ENCODE results near the gene TULP4.
"Not testable (repeated sequence)": the region's sequence is repeated elsewhere in the genome, so short reads cannot be mapped to it uniquely, and the experiment has no call there.

TULP4 gene

DNA sequence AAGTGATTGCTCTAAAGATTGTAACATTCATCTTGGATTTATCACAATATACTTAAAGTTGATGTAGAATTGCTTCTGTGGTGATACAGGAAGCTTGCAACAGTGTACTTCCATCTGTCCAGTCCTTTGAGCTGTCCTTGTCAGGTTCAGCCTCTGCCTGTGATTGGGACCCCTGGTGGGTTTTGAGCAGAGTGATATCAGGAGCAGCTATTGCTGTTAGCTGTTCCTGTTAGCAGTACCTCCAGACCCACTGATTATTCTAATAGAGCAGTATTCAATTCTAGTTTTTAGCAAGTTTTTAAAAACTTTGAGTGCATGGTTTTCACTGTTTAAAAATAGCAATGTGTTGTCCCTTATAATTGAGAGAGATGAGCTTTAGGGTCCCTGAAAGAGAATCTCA is 48.8 kb downstream of the TULP4 start:
- DNase-seq: no peak

DNA sequence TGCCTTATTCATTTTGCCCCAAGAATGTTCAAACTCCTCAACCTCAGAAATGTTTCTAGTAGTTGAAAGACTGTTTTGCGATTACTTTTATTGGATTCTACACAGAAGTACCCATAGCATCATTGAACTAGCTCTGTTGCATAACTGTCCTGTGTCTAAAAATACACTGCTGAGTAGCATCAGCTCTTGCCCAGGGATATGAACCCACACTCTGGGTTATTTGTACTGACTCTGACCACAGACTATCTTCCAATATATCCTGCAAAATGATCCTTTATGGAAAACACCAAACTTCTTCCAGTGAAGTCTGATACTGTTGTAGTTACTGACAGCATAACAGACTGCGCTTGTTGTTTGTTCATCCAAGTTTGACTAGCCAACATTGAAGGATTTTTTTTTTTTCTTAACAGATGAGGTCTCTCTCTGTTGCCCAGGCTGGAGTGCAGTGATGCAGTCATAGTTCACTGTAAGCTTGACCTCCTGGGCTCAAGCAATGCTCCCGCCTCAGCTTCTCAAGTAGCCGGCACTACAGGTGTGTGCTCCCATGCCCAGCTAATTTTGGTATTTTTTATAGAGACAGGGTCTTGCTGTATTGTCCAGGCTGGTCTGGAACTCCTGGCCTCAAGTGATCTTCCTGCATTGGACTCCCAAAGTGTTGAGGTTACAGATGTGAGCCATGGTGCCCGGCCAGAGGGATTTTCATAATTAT is 49.9 kb downstream of the TULP4 start:
- DNase-seq: no peak

DNA sequence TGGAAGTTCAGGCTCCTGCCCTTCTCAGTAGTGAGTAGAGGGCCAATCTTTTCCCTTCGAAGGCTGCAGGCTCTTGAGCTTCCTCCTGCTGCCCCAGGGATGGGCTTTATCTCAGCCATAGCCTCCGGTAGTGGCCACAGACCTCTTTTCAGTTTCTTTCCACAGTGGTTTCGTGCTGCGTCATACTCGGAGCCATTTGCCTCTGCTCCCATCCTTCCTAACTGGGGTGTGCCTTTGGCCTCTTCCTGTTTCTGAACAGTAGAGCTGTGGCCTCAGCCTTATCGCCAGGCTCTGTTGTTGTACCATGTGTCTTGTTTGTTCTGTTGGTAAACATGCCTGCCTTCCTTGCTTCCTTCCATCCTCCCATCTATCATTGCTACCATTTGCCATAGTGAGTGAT is 54.1 kb downstream of the TULP4 start:
- DNase-seq: no peak

DNA sequence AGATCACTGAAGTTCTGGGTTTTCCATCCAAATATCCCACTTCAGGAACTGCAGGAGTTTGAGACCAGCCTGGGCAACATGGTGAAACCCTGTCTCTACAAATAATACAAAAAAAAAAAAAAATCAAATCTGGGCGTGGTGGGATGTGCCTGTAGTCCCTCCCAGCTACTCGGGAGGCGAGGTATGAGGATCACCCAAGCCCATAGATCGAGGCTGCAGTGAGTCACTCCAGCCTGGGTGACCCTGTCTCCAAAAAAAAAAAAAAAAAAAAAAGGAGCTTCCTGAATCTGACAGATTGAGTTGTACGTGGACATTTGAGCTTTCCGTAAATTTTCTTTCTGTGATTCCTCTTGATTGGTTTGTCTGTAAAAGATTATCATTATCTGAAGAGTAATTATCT is 55.6 kb downstream of the TULP4 start:
- DNase-seq: no peak

DNA sequence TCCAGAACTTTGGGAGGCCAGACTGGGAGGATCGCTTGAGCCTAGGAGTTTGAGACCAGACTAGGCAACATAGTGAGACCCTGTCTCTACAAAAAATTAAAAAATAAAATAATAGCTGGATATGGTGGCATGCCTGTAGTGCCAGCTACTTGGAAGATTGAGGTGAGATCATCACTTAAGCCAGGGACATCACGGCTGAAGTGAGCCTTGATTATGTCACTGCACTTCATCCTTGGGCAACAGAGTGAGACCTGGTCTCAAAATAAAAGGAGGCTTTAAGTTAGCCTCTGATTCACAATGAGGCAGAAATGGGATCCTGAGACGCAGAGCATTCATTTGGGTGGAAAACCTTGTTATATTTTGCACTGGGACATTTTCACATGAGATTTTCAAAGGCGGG is 57.0 kb downstream of the TULP4 start:
- no peak for DNase-seq

DNA sequence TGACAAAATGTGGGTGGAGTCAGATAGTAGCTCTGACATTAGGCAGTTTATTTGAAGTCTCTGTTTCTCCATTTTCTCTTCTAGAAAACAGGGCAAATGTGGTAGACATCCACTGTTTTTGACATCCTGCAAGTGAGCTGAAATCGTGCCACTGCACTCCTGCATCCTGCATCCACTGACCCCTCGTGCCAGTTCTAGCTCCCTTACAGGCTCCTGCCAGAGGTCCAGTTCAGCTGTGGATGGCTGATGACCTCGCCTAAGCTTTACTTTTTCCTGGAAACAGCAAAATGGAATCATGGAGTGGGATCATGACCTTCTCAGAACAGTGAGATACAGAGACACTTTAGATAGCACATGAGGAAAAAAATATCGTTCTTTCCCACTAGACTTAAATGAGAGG is 58.5 kb downstream of the TULP4 start:
- no peak for DNase-seq

DNA sequence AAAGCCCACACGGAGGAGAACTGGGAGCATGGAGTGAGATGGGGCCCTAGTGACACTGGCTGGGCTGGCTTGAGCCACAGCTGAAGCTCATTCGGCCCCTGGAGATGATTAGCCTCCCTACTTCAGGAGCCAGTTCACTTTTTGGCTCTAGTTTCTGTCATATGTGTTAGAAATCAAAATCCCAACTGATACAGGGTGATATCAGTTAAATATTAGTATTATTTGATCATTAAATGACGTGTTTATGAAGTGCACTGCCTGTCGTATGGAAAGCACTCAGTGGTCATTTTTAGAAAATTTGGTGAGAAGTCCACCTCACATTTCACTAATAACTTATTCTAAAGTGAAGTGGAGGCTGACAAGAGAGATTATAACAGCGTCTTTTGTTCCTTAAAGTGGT is 59.0 kb downstream of the TULP4 start:
- no peak for DNase-seq

DNA sequence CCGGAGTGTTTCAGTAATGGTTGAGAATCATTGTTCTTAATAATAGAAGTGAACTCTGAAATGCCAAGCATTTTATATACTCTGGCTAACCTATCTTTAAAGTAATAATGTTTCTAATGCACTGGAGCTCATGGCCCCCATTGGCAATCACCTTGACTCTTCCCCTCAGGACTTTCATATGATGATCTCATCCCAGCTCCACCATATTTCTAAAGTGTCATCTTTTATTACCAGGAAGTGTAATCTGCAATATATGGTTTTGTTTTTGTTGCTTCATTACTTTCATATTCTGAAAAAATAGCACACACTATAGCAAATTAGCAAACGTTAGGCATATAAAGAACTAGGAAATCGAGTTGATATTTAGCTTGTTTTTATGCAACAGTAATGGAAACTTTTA is 60.3 kb downstream of the TULP4 start:
- DNase-seq: no peak

DNA sequence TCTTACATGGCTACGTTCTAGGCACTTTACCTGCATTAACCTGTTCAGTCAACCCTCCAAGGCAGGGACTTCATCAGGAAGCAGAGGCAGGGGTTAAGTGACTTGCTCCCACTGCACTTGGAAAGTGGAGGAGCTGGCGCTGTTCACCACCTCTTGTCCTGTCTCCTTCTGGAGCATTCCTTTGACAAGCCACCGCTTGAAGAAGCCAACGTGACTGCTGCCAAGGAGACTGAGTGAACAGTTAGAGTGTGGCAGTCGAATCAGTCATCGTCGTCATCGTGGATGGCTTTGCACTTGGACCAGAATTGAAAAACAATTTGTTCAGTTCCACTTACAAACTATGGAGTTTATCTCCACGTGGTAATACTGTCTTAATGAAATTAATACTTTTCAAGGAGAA is 60.9 kb downstream of the TULP4 start:
- DNase-seq: no peak

DNA sequence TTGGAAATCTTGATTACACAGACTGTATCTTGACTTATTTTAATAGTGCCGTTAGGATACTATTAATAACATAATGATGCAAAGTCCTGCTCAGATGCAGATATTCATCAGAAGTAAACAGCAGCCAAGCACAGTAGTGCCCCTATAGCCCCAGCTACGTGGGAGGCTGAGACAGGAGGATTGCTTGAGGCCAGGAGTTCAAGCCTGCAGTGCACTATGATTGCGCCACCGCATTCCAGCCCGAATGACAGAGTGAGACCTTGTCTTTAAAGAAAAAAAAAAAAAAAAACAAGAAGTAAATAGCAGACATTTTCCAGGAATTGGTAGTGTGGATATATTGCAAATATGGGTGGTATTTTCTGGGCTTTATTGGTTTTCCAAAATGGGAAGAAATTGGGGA is 61.8 kb downstream of the TULP4 start:
- DNase-seq: peak; percentile 17

DNA sequence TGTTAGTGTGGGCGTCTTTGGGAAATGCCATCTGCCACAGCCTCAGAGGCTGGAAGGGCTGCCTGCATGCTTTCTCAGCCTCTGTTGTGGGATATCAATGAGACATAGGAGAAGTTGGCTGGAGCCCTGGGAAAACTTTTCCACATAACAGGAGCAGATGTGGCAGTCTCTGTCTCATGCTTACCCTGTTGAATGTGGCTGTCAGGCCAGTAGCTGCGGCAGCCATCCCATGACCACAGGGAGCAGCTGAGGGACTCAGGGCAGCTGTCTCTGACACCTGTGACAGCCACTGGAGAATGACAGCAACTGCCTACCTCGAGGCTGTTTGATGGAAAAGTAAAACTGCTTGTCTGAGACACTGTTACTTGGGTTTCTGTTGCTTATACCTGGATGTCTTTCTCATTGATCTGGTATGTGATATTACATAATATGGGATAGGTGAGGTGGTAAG is 64.4 kb downstream of the TULP4 start:
- peak; percentile 77 for DNase-seq

DNA sequence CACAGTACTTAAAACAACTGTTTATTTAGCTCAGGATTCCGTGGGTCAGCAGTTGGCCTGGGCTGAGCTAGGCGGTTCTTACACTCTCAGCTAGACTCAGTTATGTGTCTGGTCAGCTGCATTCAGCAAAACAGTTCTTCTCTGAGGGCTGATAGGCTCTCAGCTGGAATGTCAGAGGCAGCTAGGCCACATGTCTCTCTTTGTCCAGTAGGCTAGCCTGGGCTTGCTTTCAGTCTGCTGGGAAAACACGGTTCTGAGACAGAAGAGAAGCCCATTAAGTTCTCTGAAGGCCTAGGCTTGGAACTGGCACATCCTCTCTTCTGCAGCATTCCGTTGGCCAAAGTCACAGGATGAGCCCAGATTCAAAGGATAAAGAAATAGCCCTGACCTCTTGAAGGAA is 65.6 kb downstream of the TULP4 start:
- DNase-seq: peak; percentile 24

DNA sequence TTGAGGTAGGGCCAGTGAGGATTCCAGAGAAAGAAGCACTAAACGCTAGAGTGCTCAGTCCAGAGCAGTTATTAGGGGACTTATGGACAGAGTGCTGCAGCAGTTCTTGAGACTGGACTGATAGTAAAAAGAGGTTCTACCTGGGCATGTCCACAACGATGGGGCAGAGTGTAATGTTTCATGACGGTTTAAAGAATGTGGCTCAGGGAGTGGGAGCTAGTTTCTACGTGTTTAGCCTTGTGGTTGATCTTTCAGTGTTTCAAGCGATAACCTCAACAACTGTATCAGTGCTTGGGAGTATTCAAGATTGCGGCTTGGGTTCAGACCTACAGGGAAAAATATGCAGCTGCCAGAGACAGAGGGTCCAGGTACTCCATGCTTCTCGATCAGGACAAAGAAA is 67.1 kb downstream of the TULP4 start:
- no peak for DNase-seq

DNA sequence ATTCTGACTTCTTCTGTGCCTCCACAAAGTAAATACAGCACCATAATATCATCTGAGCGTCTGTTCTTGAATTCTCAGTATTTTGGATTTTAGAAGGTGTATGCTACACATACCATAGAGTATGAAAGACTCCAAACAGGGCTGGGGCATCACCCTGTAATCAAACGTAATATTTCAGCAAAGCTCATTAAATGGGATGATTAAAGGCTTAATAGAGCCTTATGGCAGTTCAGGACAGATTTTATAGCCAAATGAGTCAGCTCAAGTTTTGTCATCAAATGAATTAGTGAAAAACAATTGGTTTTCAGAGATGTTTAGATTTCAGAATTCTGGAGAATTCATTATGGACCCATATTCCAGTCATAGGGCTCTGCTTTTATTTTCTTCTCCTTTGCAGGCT is 68.9 kb downstream of the TULP4 start:
- no peak for DNase-seq

DNA sequence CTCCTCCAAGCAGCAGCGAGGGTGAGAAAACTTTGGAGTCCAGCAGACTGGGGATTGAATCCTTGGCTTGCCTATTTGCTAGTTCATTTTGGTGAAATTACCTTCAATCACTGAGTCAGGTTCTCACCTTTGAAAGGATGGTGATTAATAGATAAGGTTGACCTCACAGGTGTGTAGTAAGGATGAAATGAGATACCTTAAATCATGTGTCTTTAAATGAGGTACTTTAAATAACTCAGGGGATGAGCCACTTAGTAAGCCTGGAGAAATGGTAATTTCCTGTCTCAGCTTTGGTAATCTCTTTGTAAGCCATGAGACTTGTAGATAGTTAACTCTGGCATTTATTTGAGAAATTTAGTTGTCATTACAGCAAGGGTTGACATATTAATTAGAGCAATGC is 70.2 kb downstream of the TULP4 start:
- DNase-seq: no peak

DNA sequence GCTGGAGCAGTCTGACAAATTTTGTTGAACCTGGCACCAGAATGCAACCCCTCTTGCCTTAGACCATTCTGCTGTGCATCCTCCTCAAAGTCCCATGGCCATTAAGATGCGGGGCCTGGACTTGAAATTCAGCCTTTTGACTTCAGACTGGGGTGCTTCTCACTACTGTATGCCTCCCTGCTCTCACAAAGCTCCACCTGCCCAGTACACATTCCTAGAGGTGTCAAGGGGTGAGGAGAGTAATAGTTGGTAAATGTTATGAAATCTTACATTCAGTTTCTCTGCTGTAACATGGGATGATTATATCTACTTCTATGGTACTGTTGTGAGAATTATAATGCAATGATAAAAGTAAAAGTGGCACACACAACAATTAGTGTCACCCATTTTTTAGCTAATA is 70.8 kb downstream of the TULP4 start:
- DNase-seq: no peak

DNA sequence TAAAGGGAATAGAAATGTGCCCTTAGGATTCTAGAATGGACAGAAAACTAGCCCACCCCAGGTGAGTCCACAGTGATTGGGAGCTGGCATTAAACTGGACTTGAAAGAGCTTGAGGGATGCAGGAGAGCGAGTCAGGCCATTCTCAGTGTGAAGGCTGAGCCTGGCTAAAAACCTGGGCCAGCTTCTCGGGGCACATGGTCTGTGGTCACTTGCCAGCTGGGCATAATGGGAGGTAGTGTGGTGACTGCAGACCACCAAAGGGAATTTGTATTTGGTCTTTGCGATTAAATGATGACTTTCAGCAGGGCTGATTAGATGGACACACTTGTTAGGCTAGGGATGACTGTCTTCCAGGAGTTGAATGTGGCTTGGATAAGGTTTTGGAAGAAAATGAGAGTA is 71.3 kb downstream of the TULP4 start:
- DNase-seq: no peak

DNA sequence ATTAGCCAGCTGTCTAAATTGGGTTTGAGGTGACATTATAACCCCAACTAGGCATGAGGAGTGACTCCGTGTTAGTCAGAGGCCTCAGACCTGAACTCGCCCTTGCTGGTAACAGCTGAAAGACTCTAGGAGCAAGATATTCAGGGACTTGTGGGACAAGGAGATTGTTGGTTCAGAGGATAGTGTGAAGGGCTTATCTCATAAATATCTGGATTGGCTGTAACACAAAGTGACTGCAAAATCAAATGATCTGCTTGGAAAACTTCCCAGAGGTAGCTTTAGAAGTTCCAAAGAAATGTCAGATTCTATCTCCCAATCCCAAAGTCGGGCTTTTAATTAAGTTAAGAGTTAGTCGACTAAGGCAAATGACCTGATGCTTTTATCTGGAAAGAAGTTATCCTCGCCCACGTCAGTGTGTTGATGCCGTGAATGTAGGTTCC is 72.4 kb downstream of the TULP4 start:
- no peak for DNase-seq

DNA sequence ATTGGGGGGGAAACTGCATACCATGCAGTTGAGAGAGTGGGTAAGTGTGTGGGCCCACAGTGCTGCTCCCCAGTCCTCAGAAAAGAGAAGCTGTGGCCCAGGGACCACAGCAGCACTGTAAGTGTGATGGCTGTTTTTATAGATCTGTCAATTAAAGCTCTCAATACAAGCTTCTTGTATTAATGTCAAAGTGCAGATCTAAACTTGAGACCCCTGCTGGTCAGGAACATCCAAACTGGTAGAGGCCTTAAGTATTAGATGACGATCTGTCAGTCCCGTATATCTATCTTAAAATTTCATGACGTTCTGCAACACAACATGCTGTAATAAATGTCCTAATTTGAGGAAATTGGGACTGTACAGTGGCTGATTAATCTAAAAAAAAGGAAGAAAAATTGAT is 74.8 kb downstream of the TULP4 start:
- no peak for DNase-seq

DNA sequence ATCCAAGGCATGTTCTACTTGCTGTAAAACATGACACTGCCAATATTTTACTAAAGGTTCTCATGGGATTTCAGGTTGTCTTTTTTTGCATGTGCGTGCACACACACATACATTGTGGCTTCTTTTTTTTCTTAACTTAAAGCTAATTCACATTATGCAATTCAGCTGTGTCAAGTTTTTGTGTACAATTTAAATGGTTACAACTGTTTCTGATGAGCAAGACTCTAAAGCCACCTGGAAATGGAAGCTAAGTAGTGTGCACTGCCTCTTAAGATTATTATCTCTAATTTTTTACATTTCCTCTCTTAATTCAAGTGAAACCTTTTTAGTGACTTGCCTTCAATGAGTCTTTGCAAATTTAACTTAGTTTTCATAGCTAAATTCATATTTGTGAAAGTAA is 75.3 kb downstream of the TULP4 start:
- DNase-seq: no peak

DNA sequence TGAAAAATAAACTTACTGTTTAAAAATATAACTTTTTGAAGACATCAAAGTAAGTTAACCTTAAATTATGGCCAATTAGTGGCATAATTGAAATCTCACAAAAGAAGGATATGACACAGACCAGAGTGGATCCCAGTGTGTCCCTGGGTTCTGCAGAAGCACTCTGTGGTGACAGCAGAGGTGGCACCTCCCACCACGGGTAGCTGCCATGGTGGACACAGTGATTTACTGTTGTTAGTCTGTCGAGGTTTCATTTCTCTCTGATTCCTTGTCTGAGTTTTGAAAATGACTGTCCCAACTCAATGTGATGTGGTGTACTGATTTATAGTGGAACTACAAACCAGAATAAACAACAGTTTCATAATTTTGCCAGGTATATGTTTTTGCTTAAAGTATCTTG is 76.5 kb downstream of the TULP4 start:
- no peak for DNase-seq

DNA sequence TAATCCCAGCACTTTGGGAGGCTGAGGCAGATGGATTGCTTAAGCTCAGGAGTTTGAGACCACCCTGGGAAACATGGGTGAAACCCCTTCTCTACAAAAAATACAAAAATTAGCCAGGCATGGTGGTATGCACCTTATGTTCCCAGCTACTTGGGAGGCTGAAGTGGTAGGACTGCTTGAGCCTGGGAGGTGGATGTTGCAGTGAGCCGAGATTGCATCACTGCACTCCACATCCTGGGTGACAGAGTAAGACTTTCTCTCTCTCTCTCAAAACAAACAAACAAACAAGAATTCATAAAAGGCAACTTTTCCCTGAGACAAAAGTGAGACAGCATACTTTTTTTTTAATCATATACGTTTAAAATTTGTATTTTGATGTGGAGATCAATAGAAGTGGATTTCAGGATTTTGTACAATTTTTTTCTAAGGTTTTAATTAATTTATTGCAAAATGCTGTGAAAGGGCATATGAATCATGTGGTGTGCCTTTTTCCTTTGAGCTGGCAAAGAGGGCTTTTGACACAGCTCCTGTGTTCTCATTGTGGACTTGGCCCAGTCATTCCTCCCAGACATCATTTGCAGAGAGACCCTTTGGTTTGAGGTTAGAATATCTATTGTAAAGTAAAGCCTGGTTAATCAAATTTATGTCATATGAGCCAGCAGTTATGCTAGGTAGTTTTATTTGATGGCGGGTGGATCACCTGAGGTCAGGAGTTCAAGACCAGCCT is 77.1 kb downstream of the TULP4 start:
- no peak for DNase-seq

DNA sequence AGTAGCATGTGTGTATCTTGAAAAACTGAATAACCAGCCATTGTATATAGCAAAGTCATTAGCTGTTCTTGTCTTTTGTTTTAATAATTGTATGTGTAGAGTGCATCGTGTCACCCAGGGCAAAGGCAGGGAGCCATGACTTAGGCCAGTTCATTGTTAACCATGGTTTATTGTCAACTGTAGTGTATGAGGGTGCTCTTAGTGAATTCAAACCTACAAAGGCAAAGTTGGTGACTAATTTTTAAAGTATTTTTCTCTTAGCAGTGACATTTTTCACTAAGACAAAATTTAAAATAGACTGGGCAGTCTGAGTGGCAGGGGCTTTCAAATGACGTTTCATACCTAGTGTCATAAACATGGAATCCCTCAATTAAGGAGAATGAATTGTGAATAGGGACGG is 79.0 kb downstream of the TULP4 start:
- DNase-seq: no peak

DNA sequence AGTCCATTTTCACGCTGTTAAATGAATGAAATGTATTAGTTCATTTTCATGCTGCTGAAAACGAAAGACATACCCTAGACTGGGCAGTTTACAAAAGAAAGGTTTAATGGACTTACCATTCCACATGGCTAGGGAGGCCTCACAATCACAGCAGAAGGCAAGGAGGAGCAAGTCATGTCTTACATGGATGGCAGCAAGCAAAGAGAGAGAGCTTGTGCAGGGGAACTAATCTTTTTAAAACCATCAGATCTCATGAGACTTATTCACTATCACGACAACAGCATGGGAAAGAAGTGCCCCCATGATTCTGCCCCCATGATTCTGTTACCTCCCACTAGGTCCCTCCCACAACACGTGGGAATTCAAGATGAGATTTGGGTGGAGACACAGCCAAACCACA is 79.7 kb downstream of the TULP4 start:
- DNase-seq: not testable (repeated sequence)

DNA sequence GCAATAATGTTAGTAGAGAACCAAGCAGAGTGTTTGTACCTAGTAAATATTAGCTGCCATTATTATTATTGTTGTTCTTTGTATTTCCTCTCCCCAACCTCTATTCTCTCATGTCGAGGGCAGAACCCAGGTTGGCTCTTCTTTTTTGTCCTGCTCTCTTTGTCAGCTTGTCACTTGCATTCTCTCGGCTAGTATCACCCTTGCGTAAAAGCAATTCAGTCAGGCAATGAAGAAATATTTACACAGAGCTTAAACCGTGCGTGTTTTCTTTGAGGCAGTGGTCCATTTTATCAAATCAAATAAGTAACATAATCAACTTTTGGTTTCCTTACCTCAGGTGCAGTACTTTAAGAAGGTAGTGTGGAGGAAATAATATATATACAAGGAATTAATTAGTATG is 83.9 kb downstream of the TULP4 start:
- no peak for DNase-seq

Data from fibroblast of skin of abdomen (primary cell).